SK-N-MC (cell line): Measurements from ENCODE around the gene FKBP1A.

Experiments
- DNase-seq: peaks from one replicate; pipeline ENCODE4 v3.0.0-alpha.2; 2011; ENCODE audit warnings: low read depth, low spot score
- H3K27ac ChIP-seq: fragments of 200-600 bp; sonication (generic); 2 replicates; pipeline ENCODE4 v1.5.1; 2016; ENCODE audit warnings: mixed run types
- H3K36me3 ChIP-seq: fragments of 200-600 bp; sonication (generic); 2 replicates; pipeline ENCODE4 v1.6.1; 2017; ENCODE audit warnings: antibody characterized with exemption, low read length, mixed read lengths; ENCODE audit not compliant: insufficient read depth
- H3K4me3 ChIP-seq: fragments of 200-600 bp; sonication (generic); 2 replicates; pipeline ENCODE4 v1.5.1; 2016
- H3K9ac ChIP-seq: fragments of 200-600 bp; sonication (generic); 2 replicates; pipeline ENCODE4 v1.8.0; 2017; ENCODE audit warnings: mixed run types, mixed read lengths; ENCODE audit not compliant: insufficient read length
- H3K9me3 ChIP-seq: fragments of 200-600 bp; sonication (generic); 2 replicates; pipeline ENCODE4 v1.6.1; 2017; ENCODE audit warnings: low read depth, mild to moderate bottlenecking, antibody characterized with exemption, low read length, moderate library complexity, mixed read lengths
- EZH2 ChIP-seq: fragments of 200-600 bp; sonication (generic); IDR thresholded peaks from one replicate; pipeline ENCODE4 v1.6.1; 2017; ENCODE audit warnings: antibody characterized with exemption
- FOXP2 ChIP-seq: optimal IDR thresholded peaks from 2 replicates; pipeline ENCODE3; 2011; ENCODE audit warnings: mild to moderate bottlenecking, moderate library complexity; ENCODE audit not compliant: insufficient read depth; ENCODE audit errors: extremely low read length, control extremely low read depth
- POLR2AphosphoS5 ChIP-seq: IDR thresholded peaks from 2 replicates; pipeline ENCODE4 v1.6.1; 2012; ENCODE audit warnings: mild to moderate bottlenecking, low read depth, low read length, borderline replicate concordance

FKBP1A gene

GRCh38 chr20:1388253-1388652, 4.6 kb downstream of the FKBP1A start:
- DNase-seq: no peak
- no peak overlapping the region for H3K27ac ChIP-seq
- no peaks in the 10 kb centered on the region for H3K9me3 ChIP-seq
- peaks cover 8% of the 10 kb centered on the region; the same call in 1 of the 2 replicates for H3K36me3 ChIP-seq
- H3K4me3 ChIP-seq: no peak overlapping the region
- H3K9ac ChIP-seq: no peak overlapping the region
- TF ChIP-seq POLR2AphosphoS5: no peak
- no peak for TF ChIP-seq EZH2
- no peak for TF ChIP-seq FOXP2

GRCh38 chr20:1386323-1386722, 6.5 kb downstream of the FKBP1A start:
- TF ChIP-seq EZH2: no peak
- no peak for TF ChIP-seq POLR2AphosphoS5
- TF ChIP-seq FOXP2: no peak
- Histone ChIP-seq H3K36me3 (peaks cover 8% of the 10 kb centered on the region), H3K9me3 (no peaks in the 10 kb centered on the region), H3K4me3 (no peak overlapping the region), H3K27ac (no peak overlapping the region), H3K9ac (no peak overlapping the region)
- no peak for DNase-seq

- Histone ChIP-seq H3K27ac (no peak overlapping the region), H3K9ac (no peak overlapping the region), H3K36me3 (peaks cover 3% of the 10 kb centered on the region; the same call in 1 of the 2 replicates), H3K9me3 (no peaks in the 10 kb centered on the region), H3K4me3 (no peak overlapping the region)
- DNase-seq: no peak
- no peak for TF ChIP-seq POLR2AphosphoS5
- TF ChIP-seq FOXP2: no peak
Observed at GRCh38 chr20:1383623-1384404, 9.0 kb downstream of the FKBP1A start.

- Histone ChIP-seq H3K4me3 (no peak overlapping the region), H3K9me3 (no peaks in the 10 kb centered on the region), H3K27ac (no peak overlapping the region), H3K9ac (no peak overlapping the region), H3K36me3 (peaks cover 3% of the 10 kb centered on the region; the same call in 1 of the 2 replicates)
- no peak for DNase-seq
- TF ChIP-seq POLR2AphosphoS5 (no peak), FOXP2 (no peak), EZH2 (no peak)
Observed at GRCh38 chr20:1382670-1383069, 10.2 kb downstream of the FKBP1A start.

- no peak for DNase-seq
- no peak overlapping the region for H3K27ac ChIP-seq
- no peaks in the 10 kb centered on the region for H3K9me3 ChIP-seq
- TF ChIP-seq POLR2AphosphoS5 (no peak), EZH2 (no peak), FOXP2 (no peak)
- H3K36me3 ChIP-seq: peaks cover 3% of the 10 kb centered on the region; the same call in 1 of the 2 replicates
- no peak overlapping the region for H3K4me3 ChIP-seq
- no peak overlapping the region for H3K9ac ChIP-seq
Observed at GRCh38 chr20:1381753-1382591, 10.9 kb downstream of the FKBP1A start.

- Histone ChIP-seq H3K4me3 (no peak overlapping the region), H3K9me3 (no peaks in the 10 kb centered on the region), H3K36me3 (peaks cover 9% of the 10 kb centered on the region; the same call in 1 of the 2 replicates), H3K9ac (no peak overlapping the region), H3K27ac (no peak overlapping the region)
- no peak for TF ChIP-seq EZH2
- DNase-seq: no peak
Observed at GRCh38 chr20:1378735-1379125, 14.1 kb downstream of the FKBP1A start.

GRCh38 chr20:1377984-1378734, 14.7 kb downstream of the FKBP1A start:
- DNase-seq: no peak
- Histone ChIP-seq H3K36me3 (peaks cover 14% of the 10 kb centered on the region), H3K4me3 (no peak overlapping the region), H3K27ac (no peak overlapping the region), H3K9me3 (no peaks in the 10 kb centered on the region), H3K9ac (no peak overlapping the region)
- TF ChIP-seq POLR2AphosphoS5: no peak
- TF ChIP-seq EZH2: no peak
- no peak for TF ChIP-seq FOXP2

- DNase-seq: no peak
- TF ChIP-seq FOXP2 (no peak), POLR2AphosphoS5 (no peak), EZH2 (no peak)
- no peak overlapping the region for H3K9ac ChIP-seq
- no peak overlapping the region for H3K4me3 ChIP-seq
- H3K36me3 ChIP-seq: peaks cover 18% of the 10 kb centered on the region
- H3K27ac ChIP-seq: no peak overlapping the region
- H3K9me3 ChIP-seq: no peaks in the 10 kb centered on the region
Observed at GRCh38 chr20:1377341-1377871, 15.4 kb downstream of the FKBP1A start.
